Spleen (tissue), 11 donors: ENCODE data around the gene ELF5. TPM values are rescaled to one million over a fixed set of nuclear protein-coding genes. Genes with fewer than 3 reads are reported as not detected.

Source experiments
- DNase-seq: peaks from one replicate; pipeline ENCODE4 v3.0.0-alpha.2; 2020
- H3K27ac ChIP-seq, 8 donors: fragments of 200-600 bp; sonication (generic) in 7 of 8; 1 replicate in 4 of 8; 2 replicates in 4 of 8; pipeline versions ENCODE4 v1.5.0 to v1.8.0; 2016 to 2021; ENCODE audit warnings: inconsistent platforms in 4 of 8, mild to moderate bottlenecking in 4 of 8, moderate library complexity in 1 of 8
- H3K27me3 ChIP-seq, 7 donors: fragments of 200-600 bp; sonication (generic) in 6 of 7; replicated peaks in 1 of 7; 1 replicate in 4 of 7; 2 replicates in 3 of 7; pipeline versions ENCODE4 v1.5.0 to v1.8.0; 2016 to 2021; ENCODE audit warnings: inconsistent platforms in 3 of 7, mild to moderate bottlenecking in 1 of 7
- H3K36me3 ChIP-seq, 6 donors: fragments of 200-600 bp; sonication (generic) in 5 of 6; 1 replicate in 4 of 6; 2 replicates in 2 of 6; pipeline versions ENCODE4 v1.5.0 to v1.8.0; 2016 to 2021; ENCODE audit warnings: inconsistent platforms in 2 of 6
- H3K4me1 ChIP-seq, 6 donors: fragments of 200-600 bp; sonication (generic) in 5 of 6; 1 replicate in 3 of 6; 2 replicates in 3 of 6; pipeline versions ENCODE4 v1.5.0 to v1.8.0; 2016 to 2021; ENCODE audit warnings: inconsistent platforms in 3 of 6
- H3K4me3 ChIP-seq, 8 donors: fragments of 200-600 bp; sonication (generic) in 7 of 8; 1 replicate in 4 of 8; 2 replicates in 4 of 8; pipeline versions ENCODE4 v1.5.0 to v1.8.0; 2016 to 2021; ENCODE audit warnings: inconsistent platforms in 4 of 8, mild to moderate bottlenecking in 4 of 8, moderate library complexity in 2 of 8
- H3K9me3 ChIP-seq, 8 donors: fragments of 200-600 bp; sonication (generic) in 7 of 8; 1 replicate in 4 of 8; 2 replicates in 4 of 8; pipeline versions ENCODE4 v1.5.0 to v1.8.0; 2016 to 2021; ENCODE audit warnings: inconsistent platforms in 4 of 8
- POLR2A ChIP-seq, 3 donors: fragments of 450-650 bp; IDR thresholded peaks; one replicate each; pipeline ENCODE4 v1.5.1; 2017; ENCODE audit warnings: antibody characterized with exemption in 3 of 3, mild to moderate bottlenecking in 1 of 3
- POLR2AphosphoS5 ChIP-seq, 3 donors: sonication (generic); formaldehyde crosslinking; IDR thresholded peaks; one replicate each; pipeline ENCODE4 v1.5.1; 2017; ENCODE audit warnings: antibody characterized with exemption in 3 of 3
- WGBS, 5 donors: extraction: QIAGEN DNeasy Blood & Tissue Kit in 3 of 5; methylation state at CpG; one replicate each; pipeline versions ENCODE4 v1.1.5 to v1.1.7; 2013 to 2018; 5-methylcytosine and 5-hydroxymethylcytosine counted together
- intact Hi-C: fragments of 100-400 bp; cut with DNase I; formaldehyde crosslinking; loops from one replicate; pipeline ENCODE4 v1.15.0; 2023; ENCODE audit warnings: low total_unique reads
- polyA plus RNA-seq, 3 donors: library from polyadenylated mRNA; stranded (reverse); fragments of 200-250 nt; gene quantifications; one replicate each; pipeline ENCODE4 v1.2.1, GENCODE V29; 2013
- total RNA-seq, 7 donors: library from RNA; depleted of rRNA in 3 of 7; stranded (reverse); fragments of >200 nt in 3 of 7; fragmentation: NEBNext Ultra II Directional in 4 of 7; extraction: Animal tissue kit (Norgen Biotek cat#: 25700) in 4 of 7; gene quantifications; one replicate each; pipeline versions ENCODE4 v1.1.0 to v1.2.1, GENCODE V29; 2016 to 2021
- TF ChIP-seq, protein P1 (sequence below), 11 experiments: fragments of 200-600 bp in 7 of 11; fragments of 450-650 bp in 4 of 11; sonication (generic) in 4 of 11; IDR thresholded peaks in 8 of 11; conservative IDR thresholded peaks in 3 of 11; 1 replicate in 7 of 11; 2 replicates in 4 of 11; pipeline versions ENCODE4 v1.4.0 to v1.8.0; 2016 to 2021; ENCODE audit warnings: antibody characterized with exemption in 11 of 11, inconsistent platforms in 4 of 11, mild to moderate bottlenecking in 1 of 11
- donor health status: healthy with polysubstance abuse.
- donor health status: DM: no; HTN: no; CAD: no; lungs with moderate emphysema.
- donor health status: DM: no; HTN: no; CAD: no.
- donor health status: Bipolar disorder and iron deficiency.
- donor health status: healthy.
- donor health status: DM: no; HTN: no; CAD: no.
- donor health status: DM: yes; HTN: yes; CAD: no.

The ELF5 gene
- total and polyA plus RNA-seq, 10 donors, result 0.08 to 8.8 (median 0.79) TPM

DNA sequence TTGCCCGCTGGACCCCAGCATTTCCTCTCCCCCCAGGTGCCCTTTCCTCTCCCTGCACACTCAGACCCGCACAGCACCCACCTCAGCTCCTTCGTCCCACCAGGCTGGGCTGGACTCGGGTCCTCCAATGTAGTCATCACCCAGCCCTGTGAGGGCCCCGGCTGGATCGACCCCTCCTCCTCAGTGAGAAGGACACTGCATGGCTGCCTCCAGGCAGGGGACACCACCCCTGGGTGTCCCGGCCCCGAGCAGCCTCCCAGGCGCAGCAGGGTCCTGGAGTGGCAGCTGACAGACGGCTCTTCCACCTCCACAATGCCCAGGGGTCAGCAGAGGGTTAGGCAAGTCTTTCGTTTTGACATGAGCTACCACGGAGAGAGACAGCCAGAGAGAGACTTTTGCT lies 11.1 kb upstream of the ELF5 start:
- H3K4me1 ChIP-seq, result no peaks in the 10 kb centered on the region
- H3K4me3 ChIP-seq, result no peak overlapping the region
- TF ChIP-seq POLR2A (IDR thresholded peaks at IDR 0.05), result no peak
- no peak for TF ChIP-seq POLR2AphosphoS5 (IDR thresholded peaks at IDR 0.05)
- TF ChIP-seq, protein P1, sequence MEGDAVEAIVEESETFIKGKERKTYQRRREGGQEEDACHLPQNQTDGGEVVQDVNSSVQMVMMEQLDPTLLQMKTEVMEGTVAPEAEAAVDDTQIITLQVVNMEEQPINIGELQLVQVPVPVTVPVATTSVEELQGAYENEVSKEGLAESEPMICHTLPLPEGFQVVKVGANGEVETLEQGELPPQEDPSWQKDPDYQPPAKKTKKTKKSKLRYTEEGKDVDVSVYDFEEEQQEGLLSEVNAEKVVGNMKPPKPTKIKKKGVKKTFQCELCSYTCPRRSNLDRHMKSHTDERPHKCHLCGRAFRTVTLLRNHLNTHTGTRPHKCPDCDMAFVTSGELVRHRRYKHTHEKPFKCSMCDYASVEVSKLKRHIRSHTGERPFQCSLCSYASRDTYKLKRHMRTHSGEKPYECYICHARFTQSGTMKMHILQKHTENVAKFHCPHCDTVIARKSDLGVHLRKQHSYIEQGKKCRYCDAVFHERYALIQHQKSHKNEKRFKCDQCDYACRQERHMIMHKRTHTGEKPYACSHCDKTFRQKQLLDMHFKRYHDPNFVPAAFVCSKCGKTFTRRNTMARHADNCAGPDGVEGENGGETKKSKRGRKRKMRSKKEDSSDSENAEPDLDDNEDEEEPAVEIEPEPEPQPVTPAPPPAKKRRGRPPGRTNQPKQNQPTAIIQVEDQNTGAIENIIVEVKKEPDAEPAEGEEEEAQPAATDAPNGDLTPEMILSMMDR (IDR thresholded peaks at IDR 0.05 in 8 of 11, conservative IDR thresholded peaks at IDR 0.05 in 3 of 11), result no peak
- H3K9me3 ChIP-seq, result no peaks in the 10 kb centered on the region
- intact Hi-C loops, result no loop called here
- no peak overlapping the region for H3K27ac ChIP-seq
- no peaks in the 10 kb centered on the region for H3K36me3 ChIP-seq
- 71 to 86% (median 78%) methylated on average over 6 to 12 of the region's 12 CpGs for WGBS, 5 donors
- DNase-seq, result no peak
- H3K27me3 ChIP-seq, result peaks cover 0 to 10% (median 0%) of the 10 kb centered on the region in 7 donors

GRCh38 chr11:34523053-34523452 lies 9.5 kb upstream of the ELF5 start:
- intact Hi-C loops, result no loop called here
- no peaks in the 10 kb centered on the region for H3K4me1 ChIP-seq
- 72 to 82% (median 74%) methylated on average over 3 of the region's 3 CpGs for WGBS, 5 donors
- no peaks in the 10 kb centered on the region for H3K36me3 ChIP-seq
- H3K9me3 ChIP-seq, result no peaks in the 10 kb centered on the region
- no peak overlapping the region for H3K4me3 ChIP-seq
- TF ChIP-seq POLR2A (IDR thresholded peaks at IDR 0.05), result no peak
- no peak for TF ChIP-seq POLR2AphosphoS5 (IDR thresholded peaks at IDR 0.05)
- TF ChIP-seq, protein P1 (IDR thresholded peaks at IDR 0.05 in 8 of 11, conservative IDR thresholded peaks at IDR 0.05 in 3 of 11), result no peak
- H3K27me3 ChIP-seq, result peaks cover 0 to 10% (median 0%) of the 10 kb centered on the region in 7 donors
- DNase-seq, result no peak
- no peak overlapping the region for H3K27ac ChIP-seq

DNA sequence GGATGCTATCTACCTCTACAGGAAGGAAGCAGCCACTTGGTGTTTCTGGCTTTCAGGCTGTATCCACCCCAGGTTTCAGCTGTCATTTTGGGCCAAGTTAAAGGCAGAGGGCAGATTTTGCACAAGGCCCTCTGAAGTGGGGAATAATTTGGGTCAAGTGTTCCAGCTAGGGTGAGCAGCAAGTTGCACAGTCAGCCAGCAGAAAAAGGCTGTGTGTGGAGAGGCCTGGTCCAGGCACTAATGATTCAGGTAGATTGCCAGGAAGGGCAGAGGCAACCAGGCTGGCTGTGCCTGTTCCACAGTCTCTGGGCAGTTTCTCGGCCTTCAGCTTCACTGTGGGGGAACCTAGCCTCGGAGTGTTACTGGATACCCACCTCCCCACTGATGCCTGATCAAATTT lies 8.6 kb upstream of the ELF5 start:
- 79 to 89% (median 82%) methylated on average over 2 of the region's 2 CpGs for WGBS, 5 donors
- intact Hi-C loops, result no loop called here
- Histone ChIP-seq H3K27me3 (peaks cover 0 to 10% (median 0%) of the 10 kb centered on the region in 7 donors), H3K9me3 (no peaks in the 10 kb centered on the region), H3K4me1 (no peaks in the 10 kb centered on the region), H3K4me3 (no peak overlapping the region), H3K36me3 (no peaks in the 10 kb centered on the region), H3K27ac (no peak overlapping the region)
- TF ChIP-seq POLR2AphosphoS5 (IDR thresholded peaks at IDR 0.05), result no peak
- no peak for TF ChIP-seq POLR2A (IDR thresholded peaks at IDR 0.05)
- TF ChIP-seq, protein P1 (IDR thresholded peaks at IDR 0.05 in 8 of 11, conservative IDR thresholded peaks at IDR 0.05 in 3 of 11), result no peak
- no peak for DNase-seq

GRCh38 chr11:34521265-34521664 lies 7.7 kb upstream of the ELF5 start:
- TF ChIP-seq POLR2A (IDR thresholded peaks at IDR 0.05) (no peak), POLR2AphosphoS5 (IDR thresholded peaks at IDR 0.05) (no peak)
- TF ChIP-seq, protein P1 (IDR thresholded peaks at IDR 0.05 in 8 of 11, conservative IDR thresholded peaks at IDR 0.05 in 3 of 11), result no peak
- no peaks in the 10 kb centered on the region for H3K9me3 ChIP-seq
- H3K4me3 ChIP-seq, result no peak overlapping the region
- intact Hi-C loops, result no loop called here
- H3K4me1 ChIP-seq, result no peaks in the 10 kb centered on the region
- no peaks in the 10 kb centered on the region for H3K36me3 ChIP-seq
- no peak for DNase-seq
- peaks cover 0 to 10% (median 0%) of the 10 kb centered on the region in 7 donors for H3K27me3 ChIP-seq
- no peak overlapping the region for H3K27ac ChIP-seq
